K562 (cell line): ENCODE results near the gene MAST4. TPM values are rescaled to one million over a fixed set of nuclear protein-coding genes. Genes with fewer than 3 reads are reported as not detected.
A peak's percentile ranks its signal among the peaks of the same experiment; 100 is the strongest.

ENCODE experiments used
- BCL6 ChIP-seq: fragments of 250-450 bp; sonication (Bioruptor Pico); IDR thresholded peaks from 2 replicates; pipeline ENCODE4 v1.4.0; 2020
- CBFA2T2 ChIP-seq: fragments of 450-650 bp; conservative IDR thresholded peaks from 2 replicates; pipeline ENCODE4 v1.6.1; 2017; ENCODE audit warnings: mild to moderate bottlenecking
- EWSR1 ChIP-seq: fragments of 450-650 bp; IDR thresholded peaks from 2 replicates; pipeline ENCODE4 v1.6.1; 2018; ENCODE audit warnings: borderline replicate concordance, mild to moderate bottlenecking, low read depth, moderate library complexity; ENCODE audit not compliant: partially characterized antibody
- HMGN3 ChIP-seq: IDR thresholded peaks from 2 replicates; pipeline ENCODE4 v1.6.1; 2011; ENCODE audit warnings: borderline replicate concordance, low read depth, mild to moderate bottlenecking, mixed read lengths, low read length; ENCODE audit not compliant: insufficient read length; ENCODE audit errors: extremely low read depth
- HOXB6 ChIP-seq: fragments of 250-450 bp; sonication (Bioruptor Pico); IDR thresholded peaks from 2 replicates; pipeline ENCODE4 v1.5.1; 2022; ENCODE audit warnings: mild to moderate bottlenecking, borderline replicate concordance
- KAT2B ChIP-seq: IDR thresholded peaks from one replicate; pipeline ENCODE4 v1.6.1; 2012; ENCODE audit warnings: low read depth, mild to moderate bottlenecking, control low read depth, inconsistent platforms, low read length, moderate library complexity
- MYBL2 ChIP-seq, 2 experiments: fragments of 450-650 bp in 1 of 2; sonication (generic) in 1 of 2; formaldehyde crosslinking in 1 of 2; IDR thresholded peaks; 2 replicates each; pipeline versions ENCODE4 v1.6.1 to v1.8.1; 2017 to 2022; ENCODE audit warnings: borderline replicate concordance in 1 of 2, inconsistent platforms in 1 of 2, low read depth in 1 of 2, mild to moderate bottlenecking in 1 of 2, missing genetic modification reagents in 1 of 2, moderate library complexity in 1 of 2
- PCBP1 ChIP-seq: fragments of 200-400 bp; formaldehyde crosslinking; IDR thresholded peaks from 2 replicates; pipeline ENCODE4 v1.6.1; 2018; ENCODE audit warnings: mild to moderate bottlenecking, low read depth, low read length; ENCODE audit not compliant: poor library complexity, severe bottlenecking
- POLR2G ChIP-seq: fragments of 200-400 bp; formaldehyde crosslinking; IDR thresholded peaks from 2 replicates; pipeline ENCODE4 v1.6.1; 2017; ENCODE audit warnings: low read depth, mild to moderate bottlenecking, antibody characterized with exemption, low read length, moderate library complexity
- PREB ChIP-seq: sonication (generic); formaldehyde crosslinking; IDR thresholded peaks from 2 replicates; pipeline ENCODE4 v1.8.1; 2023; ENCODE audit warnings: mild to moderate bottlenecking, missing genetic modification reagents
- PTRF ChIP-seq: fragments of 450-650 bp; IDR thresholded peaks from 2 replicates; pipeline ENCODE4 v1.6.1; 2016; ENCODE audit warnings: mild to moderate bottlenecking, missing genetic modification characterization, missing compliant biosample characterization
- RUNX1 ChIP-seq: sonication (generic); IDR thresholded peaks from 2 replicates; pipeline ENCODE4 v1.6.1; 2016; ENCODE audit warnings: antibody characterized with exemption, low read depth
- SIN3B ChIP-seq: fragments of 450-650 bp; IDR thresholded peaks from 2 replicates; pipeline ENCODE4 v1.6.1; 2017; ENCODE audit warnings: low read depth, mild to moderate bottlenecking, moderate library complexity
- THRA ChIP-seq: fragments of 450-650 bp; IDR thresholded peaks from 2 replicates; pipeline ENCODE4 v1.6.1; 2017; ENCODE audit warnings: mild to moderate bottlenecking, moderate library complexity
- ZNF197 ChIP-seq: fragments of 200-800 bp; sonication (Bioruptor generic); IDR thresholded peaks from 2 replicates; pipeline ENCODE4 v1.6.1; 2016; ENCODE audit warnings: low read depth, missing genetic modification characterization, missing compliant biosample characterization
- ZNF324 ChIP-seq: fragments of 250-450 bp; sonication (Bioruptor Pico); IDR thresholded peaks from 2 replicates; pipeline ENCODE4 v1.4.0; 2020; ENCODE audit warnings: mild to moderate bottlenecking
- ZNF583 ChIP-seq: fragments of 250-450 bp; sonication (Bioruptor Pico); IDR thresholded peaks from 2 replicates; pipeline ENCODE4 v1.4.0; 2020
- polyA plus RNA-seq, 8 experiments: library from polyadenylated mRNA; depleted of rRNA in 4 of 8; stranded (reverse) in 5 of 8; unstranded in 3 of 8; fragments of >200 nt; fragmentation: Nextera tagmentation in 2 of 8; fragmentation: Illumina TruSeq in 1 of 8; extraction: Ambion mirVana in 2 of 8; extraction: Trizol in 1 of 8; gene quantifications; 2 replicates each; pipeline versions ENCODE4 v1.2.1 to v1.2.3, GENCODE V29; 2011 to 2014; ENCODE audit warnings: inconsistent platforms in 1 of 8, missing spikeins in 1 of 8
- total RNA-seq, 7 experiments: library from RNA; depleted of rRNA in 6 of 7; stranded (reverse); fragments of >200 nt in 6 of 7; fragmentation: Illumina TruSeq in 2 of 7; extraction: Trizol in 2 of 7; gene quantifications; 2 replicates each; pipeline versions ENCODE4 v1.2.1 to v1.2.3, GENCODE V29; 2011 to 2021; ENCODE audit warnings: low replicate concordance in 1 of 7
- TF ChIP-seq, protein P1 (sequence below): fragments of 450-650 bp; IDR thresholded peaks from one replicate; pipeline ENCODE4 v1.6.1; 2018; ENCODE audit warnings: mild to moderate bottlenecking, moderate library complexity; ENCODE audit not compliant: partially characterized antibody
- TF ChIP-seq, protein P2 (sequence below): sonication (generic); formaldehyde crosslinking; IDR thresholded peaks from 2 replicates; pipeline ENCODE4 v1.8.0; 2022; ENCODE audit warnings: mild to moderate bottlenecking, low read depth, missing genetic modification reagents
- TF ChIP-seq, protein P3 (sequence below): fragments of 250-450 bp; sonication (Bioruptor Pico); IDR thresholded peaks from 2 replicates; pipeline ENCODE4 v1.4.0; 2020; ENCODE audit warnings: mild to moderate bottlenecking
- TF ChIP-seq, protein P4 (sequence below): fragments of 250-450 bp; sonication (Bioruptor Pico); IDR thresholded peaks from 2 replicates; pipeline ENCODE4 v1.8.0; 2021; ENCODE audit warnings: moderate library complexity, mild to moderate bottlenecking, inconsistent platforms

Gene MAST4
- total and polyA plus RNA-seq, 9 of the 15 experiments (the other 6 are each of a cell fraction or from before 2014, with no cell fraction given): 0.88 to 10.1 (median 5.2) TPM

DNA sequence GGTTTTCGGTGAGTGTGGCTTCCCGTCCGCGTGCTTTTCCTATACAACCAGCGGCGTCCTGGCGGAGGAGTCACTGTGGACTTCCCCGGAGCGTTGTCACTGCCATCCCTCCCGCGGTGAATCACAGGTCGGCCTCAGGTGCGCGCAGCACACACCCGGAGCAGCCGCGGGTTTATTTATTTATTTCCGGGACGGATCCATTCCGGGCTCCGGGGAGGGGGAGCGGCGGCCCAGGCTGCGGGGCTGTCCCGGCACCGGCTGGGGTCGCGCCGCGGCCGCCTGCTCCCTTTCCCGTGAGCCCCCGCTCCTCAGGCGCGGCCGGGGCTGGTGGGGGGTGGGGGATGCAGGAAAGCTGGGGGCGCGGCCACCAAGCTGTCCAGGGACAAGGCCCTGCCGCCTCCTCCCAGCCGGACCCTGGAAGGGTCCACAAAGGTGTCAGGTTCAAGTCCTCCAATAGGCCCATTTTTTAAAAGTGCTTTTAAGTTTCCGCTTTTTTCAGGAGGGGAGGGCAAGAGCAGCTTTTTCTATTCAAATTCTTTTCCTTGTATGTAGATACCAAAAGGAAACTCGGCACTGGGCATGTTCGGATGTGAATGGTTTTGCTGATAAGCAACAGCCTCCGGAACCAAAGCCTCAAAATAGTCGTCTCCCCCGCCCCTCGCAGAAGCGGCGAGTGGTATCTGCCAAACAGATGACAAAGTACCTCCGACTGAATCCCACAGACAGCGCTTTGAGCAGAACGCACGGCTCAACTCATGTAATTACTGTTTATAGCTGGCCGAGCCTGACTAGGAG is 407.9 kb downstream of the MAST4 start (continued):
- TF ChIP-seq PTRF: no peak
- TF ChIP-seq, protein P1, sequence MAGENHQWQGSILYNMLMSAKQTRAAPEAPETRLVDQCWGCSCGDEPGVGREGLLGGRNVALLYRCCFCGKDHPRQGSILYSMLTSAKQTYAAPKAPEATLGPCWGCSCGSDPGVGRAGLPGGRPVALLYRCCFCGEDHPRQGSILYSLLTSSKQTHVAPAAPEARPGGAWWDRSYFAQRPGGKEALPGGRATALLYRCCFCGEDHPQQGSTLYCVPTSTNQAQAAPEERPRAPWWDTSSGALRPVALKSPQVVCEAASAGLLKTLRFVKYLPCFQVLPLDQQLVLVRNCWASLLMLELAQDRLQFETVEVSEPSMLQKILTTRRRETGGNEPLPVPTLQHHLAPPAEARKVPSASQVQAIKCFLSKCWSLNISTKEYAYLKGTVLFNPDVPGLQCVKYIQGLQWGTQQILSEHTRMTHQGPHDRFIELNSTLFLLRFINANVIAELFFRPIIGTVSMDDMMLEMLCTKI: no peak
- peak; percentile 89 for TF ChIP-seq POLR2G
- TF ChIP-seq KAT2B: no peak
- peak; percentile 82 for TF ChIP-seq CBFA2T2
- TF ChIP-seq MYBL2 (IDR thresholded peaks at IDR 0.05; ENCODE audit: low read depth): peak; percentile 82
- no peak for TF ChIP-seq MYBL2 (CRISPR knock-in tag; IDR thresholded peaks at IDR 0.05; ENCODE audit: borderline replicate concordance)
- no peak for TF ChIP-seq RUNX1
- no peak for TF ChIP-seq ZNF324
- no peak for TF ChIP-seq THRA
- TF ChIP-seq EWSR1: no peak
- TF ChIP-seq ZNF583 (CRISPR knock-in tag): no peak
- peak; percentile 17 for TF ChIP-seq HMGN3
- TF ChIP-seq, protein P2, sequence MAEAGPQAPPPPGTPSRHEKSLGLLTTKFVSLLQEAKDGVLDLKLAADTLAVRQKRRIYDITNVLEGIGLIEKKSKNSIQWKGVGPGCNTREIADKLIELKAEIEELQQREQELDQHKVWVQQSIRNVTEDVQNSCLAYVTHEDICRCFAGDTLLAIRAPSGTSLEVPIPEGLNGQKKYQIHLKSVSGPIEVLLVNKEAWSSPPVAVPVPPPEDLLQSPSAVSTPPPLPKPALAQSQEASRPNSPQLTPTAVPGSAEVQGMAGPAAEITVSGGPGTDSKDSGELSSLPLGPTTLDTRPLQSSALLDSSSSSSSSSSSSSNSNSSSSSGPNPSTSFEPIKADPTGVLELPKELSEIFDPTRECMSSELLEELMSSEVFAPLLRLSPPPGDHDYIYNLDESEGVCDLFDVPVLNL (CRISPR knock-in tag): no peak
- no peak for TF ChIP-seq PREB (CRISPR knock-in tag)
- TF ChIP-seq HOXB6 (CRISPR knock-in tag): no peak
- TF ChIP-seq, protein P3, sequence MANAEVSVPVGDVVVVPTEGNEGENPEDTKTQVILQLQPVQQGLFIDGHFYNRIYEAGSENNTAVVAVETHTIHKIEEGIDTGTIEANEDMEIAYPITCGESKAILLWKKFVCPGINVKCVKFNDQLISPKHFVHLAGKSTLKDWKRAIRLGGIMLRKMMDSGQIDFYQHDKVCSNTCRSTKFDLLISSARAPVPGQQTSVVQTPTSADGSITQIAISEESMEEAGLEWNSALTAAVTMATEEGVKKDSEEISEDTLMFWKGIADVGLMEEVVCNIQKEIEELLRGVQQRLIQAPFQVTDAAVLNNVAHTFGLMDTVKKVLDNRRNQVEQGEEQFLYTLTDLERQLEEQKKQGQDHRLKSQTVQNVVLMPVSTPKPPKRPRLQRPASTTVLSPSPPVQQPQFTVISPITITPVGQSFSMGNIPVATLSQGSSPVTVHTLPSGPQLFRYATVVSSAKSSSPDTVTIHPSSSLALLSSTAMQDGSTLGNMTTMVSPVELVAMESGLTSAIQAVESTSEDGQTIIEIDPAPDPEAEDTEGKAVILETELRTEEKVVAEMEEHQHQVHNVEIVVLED (CRISPR knock-in tag): no peak
- TF ChIP-seq ZNF197 (CRISPR knock-in tag): no peak
- TF ChIP-seq BCL6: no peak
- peak; percentile 57 for TF ChIP-seq PCBP1
- TF ChIP-seq, protein P4, sequence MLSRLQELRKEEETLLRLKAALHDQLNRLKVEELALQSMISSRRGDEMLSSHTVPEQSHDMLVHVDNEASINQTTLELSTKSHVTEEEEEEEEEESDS: no peak
- TF ChIP-seq SIN3B: no peak
